HG03045 (cell line): ENCODE measurements around the gene ACAN.

Source experiments
- ATAC-seq: cut with Tn5 transposase; IDR thresholded peaks from one replicate; pipeline ENCODE4 v1.9.1; 2021; ENCODE audit warnings: mild to moderate bottlenecking, moderate library complexity; ENCODE audit not compliant: unreplicated experiment

ACAN gene

GRCh38 chr15:88839961-88840360, 36.7 kb downstream of the ACAN start:
- ATAC-seq: no peak

- ATAC-seq: no peak
Observed at GRCh38 chr15:88841236-88841635, 38.0 kb downstream of the ACAN start.

- no peak for ATAC-seq
Observed at GRCh38 chr15:88842156-88842555, 38.9 kb downstream of the ACAN start.

GRCh38 chr15:88843334-88843733, 40.1 kb downstream of the ACAN start:
- ATAC-seq: no peak

- no peak for ATAC-seq
Observed at GRCh38 chr15:88844749-88845386, 41.6 kb downstream of the ACAN start.

GRCh38 chr15:88845616-88846015, 42.4 kb downstream of the ACAN start:
- ATAC-seq: no peak

GRCh38 chr15:88847144-88847543, 43.9 kb downstream of the ACAN start:
- no peak for ATAC-seq

GRCh38 chr15:88848203-88848602, 45.0 kb downstream of the ACAN start:
- no peak for ATAC-seq

GRCh38 chr15:88849376-88850072, 46.3 kb downstream of the ACAN start:
- no peak for ATAC-seq

GRCh38 chr15:88852476-88852875, 49.2 kb downstream of the ACAN start:
- no peak for ATAC-seq

- ATAC-seq: no peak
Observed at GRCh38 chr15:88858934-88859333, 55.7 kb downstream of the ACAN start.

GRCh38 chr15:88859550-88859949, 56.3 kb downstream of the ACAN start:
- ATAC-seq: no peak

GRCh38 chr15:88860212-88860611, 57.0 kb downstream of the ACAN start:
- no peak for ATAC-seq

- no peak for ATAC-seq
Observed at GRCh38 chr15:88863412-88863811, 60.2 kb downstream of the ACAN start.

GRCh38 chr15:88864861-88865497, 61.7 kb downstream of the ACAN start:
- ATAC-seq: no peak

- ATAC-seq: no peak
Observed at GRCh38 chr15:88865498-88866099, 62.4 kb downstream of the ACAN start.

- ATAC-seq: no peak
Observed at GRCh38 chr15:88866295-88866881, 63.2 kb downstream of the ACAN start.

GRCh38 chr15:88871313-88871712, 68.1 kb downstream of the ACAN start:
- ATAC-seq: no peak

- ATAC-seq: no peak
Observed at GRCh38 chr15:88872106-88872505, 68.9 kb downstream of the ACAN start.

GRCh38 chr15:88872706-88873105, 69.5 kb downstream of the ACAN start:
- no peak for ATAC-seq

GRCh38 chr15:88873786-88874185, 70.5 kb downstream of the ACAN start:
- ATAC-seq: no peak
